GM18867 (cell line): ENCODE measurements around the gene CD2.

Experiments used
- ATAC-seq: cut with Tn5 transposase; IDR thresholded peaks from one replicate; pipeline ENCODE4 v1.9.1; 2021; ENCODE audit warnings: mild to moderate bottlenecking, moderate library complexity; ENCODE audit not compliant: unreplicated experiment

The CD2 gene

DNA sequence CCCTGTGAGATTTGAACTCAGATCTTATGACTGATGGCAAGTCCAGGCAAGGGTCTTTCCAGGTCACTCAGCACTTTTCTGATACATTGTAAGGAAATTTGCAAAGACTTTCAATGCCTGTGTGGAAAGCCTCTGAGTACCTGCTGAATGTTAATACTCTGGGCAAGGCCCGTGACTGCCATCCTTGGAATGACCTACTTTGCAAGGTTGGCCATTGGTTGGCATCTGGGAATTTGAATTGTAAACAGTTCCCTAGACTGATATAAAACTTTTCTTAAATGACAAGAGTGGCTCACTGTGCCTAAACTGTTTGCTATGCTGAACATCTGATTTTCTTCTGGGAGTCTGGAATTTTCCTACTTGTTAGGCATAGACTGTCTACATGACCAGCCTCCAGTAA lies 57.1 kb downstream of the CD2 start:
- ATAC-seq = no peak

DNA sequence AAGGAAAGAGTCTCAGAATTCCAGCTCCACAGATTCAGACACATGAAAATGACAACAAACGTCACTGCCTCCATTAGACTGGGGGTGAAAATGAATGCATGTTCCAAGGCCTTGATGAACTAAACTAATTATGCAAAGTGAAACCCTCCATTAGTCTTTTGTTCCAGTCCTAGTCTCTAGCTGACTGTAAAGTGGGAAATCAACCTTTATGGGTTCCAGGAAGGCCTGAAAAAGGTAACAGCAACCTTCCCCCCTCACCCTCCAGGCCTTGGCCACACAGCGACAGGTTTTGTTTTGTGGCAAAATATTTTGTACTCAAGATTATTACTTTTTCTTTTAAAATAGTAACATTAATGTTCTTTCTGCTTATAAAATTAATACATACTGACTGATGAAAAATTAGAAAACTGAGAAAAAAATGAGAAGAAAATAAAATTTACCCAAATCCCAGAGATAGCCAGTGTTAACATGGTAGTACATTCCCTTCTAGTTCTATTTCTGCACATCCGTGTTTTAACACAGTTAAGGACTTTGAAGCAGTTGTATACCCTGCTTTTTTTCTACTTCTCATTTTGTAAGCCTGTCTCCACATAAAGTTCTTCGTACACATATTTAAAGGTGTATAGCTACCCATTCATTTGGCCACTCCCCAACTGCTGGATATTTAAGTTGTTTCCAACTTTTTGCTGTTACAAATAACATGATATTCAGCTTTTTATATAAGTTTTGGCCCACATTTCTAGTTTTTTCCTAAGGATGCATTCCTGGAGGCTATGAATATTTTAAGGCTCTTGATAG lies 60.9 kb downstream of the CD2 start:
- no peak for ATAC-seq

DNA sequence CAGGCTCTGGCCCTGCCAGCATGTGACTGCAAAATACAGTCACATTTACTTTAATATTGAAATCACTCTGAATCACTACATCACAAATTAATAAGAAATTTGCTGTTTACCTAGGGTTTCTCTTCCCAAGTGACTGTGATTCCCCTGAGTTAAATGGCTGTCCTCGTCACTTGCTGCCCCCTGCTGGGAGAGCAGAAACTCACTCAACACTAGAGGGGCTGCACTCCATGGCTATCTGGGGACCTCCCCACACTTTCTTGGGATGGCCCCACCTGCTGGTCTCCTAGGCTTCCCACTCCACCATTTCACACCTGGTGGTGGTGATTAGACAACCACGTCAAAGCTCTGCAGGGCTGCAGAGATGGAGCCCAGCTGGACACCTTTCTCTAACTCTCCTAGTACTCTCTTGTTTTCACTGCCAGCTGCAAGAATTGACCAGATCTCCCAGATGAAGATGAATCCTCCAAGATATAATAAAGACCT lies 63.4 kb downstream of the CD2 start:
- peak; percentile 58 for ATAC-seq
